ENCODE measurements around the gene RCCD1.

DNA sequence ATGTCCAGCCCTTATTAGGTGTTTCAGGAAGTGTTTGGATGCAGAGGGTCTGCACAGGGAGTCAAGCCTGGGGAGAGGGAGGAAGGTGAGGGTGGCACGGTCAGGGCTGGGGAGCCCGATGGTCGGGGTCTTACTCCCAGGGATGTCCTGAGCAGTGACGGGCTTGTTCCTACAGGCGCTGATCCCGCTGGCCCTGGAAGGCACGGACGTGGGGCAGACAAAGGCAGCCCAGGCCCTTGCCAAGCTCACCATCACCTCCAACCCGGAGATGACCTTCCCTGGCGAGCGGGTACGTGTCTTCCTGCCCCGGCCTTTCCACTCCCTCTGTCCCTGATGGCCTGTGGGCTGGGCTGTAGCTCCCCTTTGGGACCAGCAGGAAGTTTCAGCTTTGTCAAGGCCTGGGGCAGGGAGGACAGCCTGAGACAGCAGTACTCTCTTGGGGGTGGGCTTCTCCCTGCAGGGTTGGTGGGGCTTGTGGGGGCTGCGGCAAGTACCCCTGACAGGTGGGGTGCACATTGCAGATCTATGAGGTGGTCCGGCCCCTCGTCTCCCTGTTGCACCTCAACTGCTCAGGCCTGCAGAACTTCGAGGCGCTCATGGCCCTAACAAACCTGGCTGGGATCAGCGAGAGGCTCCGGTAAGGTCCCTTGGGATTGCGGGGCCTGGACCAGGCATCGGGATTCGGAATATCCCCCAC, 4.6 kb upstream of the RCCD1 start:
- TF ChIP-seq, protein P1, sequence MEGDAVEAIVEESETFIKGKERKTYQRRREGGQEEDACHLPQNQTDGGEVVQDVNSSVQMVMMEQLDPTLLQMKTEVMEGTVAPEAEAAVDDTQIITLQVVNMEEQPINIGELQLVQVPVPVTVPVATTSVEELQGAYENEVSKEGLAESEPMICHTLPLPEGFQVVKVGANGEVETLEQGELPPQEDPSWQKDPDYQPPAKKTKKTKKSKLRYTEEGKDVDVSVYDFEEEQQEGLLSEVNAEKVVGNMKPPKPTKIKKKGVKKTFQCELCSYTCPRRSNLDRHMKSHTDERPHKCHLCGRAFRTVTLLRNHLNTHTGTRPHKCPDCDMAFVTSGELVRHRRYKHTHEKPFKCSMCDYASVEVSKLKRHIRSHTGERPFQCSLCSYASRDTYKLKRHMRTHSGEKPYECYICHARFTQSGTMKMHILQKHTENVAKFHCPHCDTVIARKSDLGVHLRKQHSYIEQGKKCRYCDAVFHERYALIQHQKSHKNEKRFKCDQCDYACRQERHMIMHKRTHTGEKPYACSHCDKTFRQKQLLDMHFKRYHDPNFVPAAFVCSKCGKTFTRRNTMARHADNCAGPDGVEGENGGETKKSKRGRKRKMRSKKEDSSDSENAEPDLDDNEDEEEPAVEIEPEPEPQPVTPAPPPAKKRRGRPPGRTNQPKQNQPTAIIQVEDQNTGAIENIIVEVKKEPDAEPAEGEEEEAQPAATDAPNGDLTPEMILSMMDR (IDR thresholded peaks at IDR 0.05 in 2 of 3, conservative IDR thresholded peaks at IDR 0.05 in 1 of 3; ENCODE audit: borderline replicate concordance in 1 of 3, insufficient read depth in 1 of 3, low read depth in 2 of 3, low read length in 2 of 3): no peak
- TF ChIP-seq POLR2AphosphoS5 (IDR thresholded peaks at IDR 0.05; ENCODE audit: low read depth, low read length): no peak
- TF ChIP-seq EZH2 (IDR thresholded peaks at IDR 0.05): no peak
- no peak for TF ChIP-seq POLR2A (IDR thresholded peaks at IDR 0.05; ENCODE audit: borderline replicate concordance, extremely low read depth, insufficient read depth, insufficient read length)
- TF ChIP-seq SP1 (IDR thresholded peaks at IDR 0.05; ENCODE audit: low read depth): no peak
- no peak for TF ChIP-seq SIN3A (IDR thresholded peaks at IDR 0.05; ENCODE audit: low read depth)
- no peak for TF ChIP-seq EGR1 (IDR thresholded peaks at IDR 0.05; ENCODE audit: low read depth)
- TF ChIP-seq EZH2phosphoT487 (IDR thresholded peaks at IDR 0.05; ENCODE audit: borderline replicate concordance): no peak
- TF ChIP-seq RAD21 (IDR thresholded peaks at IDR 0.05; ENCODE audit: low read depth): no peak
- no peak for TF ChIP-seq CBX3 (IDR thresholded peaks at IDR 0.05; ENCODE audit: low read depth)
- TF ChIP-seq, protein P2, sequence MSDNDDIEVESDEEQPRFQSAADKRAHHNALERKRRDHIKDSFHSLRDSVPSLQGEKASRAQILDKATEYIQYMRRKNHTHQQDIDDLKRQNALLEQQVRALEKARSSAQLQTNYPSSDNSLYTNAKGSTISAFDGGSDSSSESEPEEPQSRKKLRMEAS (IDR thresholded peaks at IDR 0.05): no peak
